ENCODE results near the gene ELN.

- TF ChIP-seq POLR2A (IDR thresholded peaks at IDR 0.05) (no peak), CTCF (IDR thresholded peaks at IDR 0.05) (no peak)
These were observed 44.4 kb upstream of the ELN start for GRCh38 chr7:73983437-73984164.
